ENCODE measurements around the gene ZNF668.
"Not testable (repeated sequence)": the region's sequence is repeated elsewhere in the genome, so short reads cannot be mapped to it uniquely, and the experiment has no call there.

The ZNF668 gene

DNA sequence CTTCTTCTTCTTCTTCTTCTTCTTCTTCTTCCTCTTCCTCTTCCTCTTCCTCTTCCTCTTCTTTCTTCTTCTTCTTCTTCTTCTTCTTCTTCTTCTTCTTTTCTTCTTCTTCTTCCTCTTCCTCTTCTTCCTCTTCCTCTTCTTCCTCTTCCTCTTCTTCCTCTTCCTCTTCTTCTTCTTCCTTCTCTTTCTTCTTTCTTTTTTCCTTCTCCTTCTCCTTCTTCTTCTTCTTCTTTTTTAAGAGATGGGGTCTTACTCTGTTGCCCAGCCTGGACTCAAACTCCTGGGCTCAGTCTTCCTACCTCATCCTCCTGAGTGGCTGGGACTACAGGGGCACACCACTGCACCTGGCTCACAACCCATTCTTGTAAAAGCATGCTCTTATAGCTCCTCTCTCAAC is 60.7 kb downstream of the ZNF668 start:
- DNase-seq (ENCODE audit: low read depth in 2 of 2), result not testable (repeated sequence)

DNA sequence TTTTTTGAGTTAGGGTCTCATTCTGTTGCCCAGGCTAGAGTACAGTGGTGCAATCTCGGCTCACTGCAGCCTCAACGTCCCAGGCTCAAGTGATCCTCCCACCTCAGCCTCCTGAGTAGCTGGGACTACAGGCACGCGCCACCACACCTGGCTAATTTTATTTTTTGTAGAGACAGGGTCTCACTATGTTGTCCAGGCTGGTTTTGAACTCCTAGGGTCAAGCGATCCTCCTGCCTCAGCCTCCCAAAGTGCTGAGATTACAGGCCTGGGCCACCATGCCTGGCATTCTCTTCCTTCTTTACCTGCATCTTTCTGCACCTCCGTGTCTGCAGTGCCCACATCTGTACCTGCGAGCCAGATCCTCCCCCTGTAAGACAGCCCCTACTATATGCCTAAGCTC is 62.2 kb downstream of the ZNF668 start:
- DNase-seq (ENCODE audit: low read depth in 2 of 2), result not testable (repeated sequence)
